Measurements from ENCODE around the gene CAMLG. TPM values are rescaled to one million over a fixed set of nuclear protein-coding genes. Genes with fewer than 3 reads are reported as not detected.
"Not testable (repeated sequence)": the region's sequence is repeated elsewhere in the genome, so short reads cannot be mapped to it uniquely, and the experiment has no call there.

The CAMLG gene
- total and polyA plus RNA-seq, 9 of the 15 experiments (the other 6 are each of a cell fraction or from before 2014, with no cell fraction given) = 11.3 to 22.0 (median 16.3) TPM

DNA sequence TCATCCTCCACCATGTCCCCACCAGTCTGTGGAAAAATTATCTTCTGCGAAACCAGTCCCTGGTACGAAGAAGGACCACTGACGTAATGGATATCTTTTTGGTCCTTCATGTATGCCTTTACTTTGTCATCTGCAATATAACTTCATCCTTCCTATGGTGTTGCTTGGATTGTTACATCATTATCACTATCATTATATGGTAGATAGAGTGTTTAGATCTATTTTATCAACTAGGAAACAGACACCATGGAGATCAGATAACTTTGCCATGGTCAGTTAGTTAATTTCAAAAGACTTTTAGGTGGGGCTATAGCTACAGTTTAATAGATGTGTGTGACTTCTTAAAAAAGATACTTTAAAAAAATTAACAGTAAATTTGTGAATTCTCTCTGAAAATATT, 23.8 kb upstream of the CAMLG start (continued):
- TF ChIP-seq, protein P1, sequence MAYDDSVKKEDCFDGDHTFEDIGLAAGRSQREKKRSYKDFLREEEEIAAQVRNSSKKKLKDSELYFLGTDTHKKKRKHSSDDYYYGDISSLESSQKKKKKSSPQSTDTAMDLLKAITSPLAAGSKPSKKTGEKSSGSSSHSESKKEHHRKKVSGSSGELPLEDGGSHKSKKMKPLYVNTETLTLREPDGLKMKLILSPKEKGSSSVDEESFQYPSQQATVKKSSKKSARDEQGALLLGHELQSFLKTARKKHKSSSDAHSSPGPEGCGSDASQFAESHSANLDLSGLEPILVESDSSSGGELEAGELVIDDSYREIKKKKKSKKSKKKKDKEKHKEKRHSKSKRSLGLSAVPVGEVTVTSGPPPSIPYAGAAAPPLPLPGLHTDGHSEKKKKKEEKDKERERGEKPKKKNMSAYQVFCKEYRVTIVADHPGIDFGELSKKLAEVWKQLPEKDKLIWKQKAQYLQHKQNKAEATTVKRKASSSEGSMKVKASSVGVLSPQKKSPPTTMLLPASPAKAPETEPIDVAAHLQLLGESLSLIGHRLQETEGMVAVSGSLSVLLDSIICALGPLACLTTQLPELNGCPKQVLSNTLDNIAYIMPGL (CRISPR knock-in tag; IDR thresholded peaks at IDR 0.05) = no peak
- no peak for TF ChIP-seq OTX1 (CRISPR knock-in tag; IDR thresholded peaks at IDR 0.05)
- no peak for TF ChIP-seq FUS (optimal IDR thresholded peaks at IDR 0.05; ENCODE audit: low read depth, low read length)
- no peak for TF ChIP-seq CSDE1 (IDR thresholded peaks at IDR 0.05)
- TF ChIP-seq EGR1 (conservative IDR thresholded peaks at IDR 0.05) = no peak
- TF ChIP-seq, protein P2, sequence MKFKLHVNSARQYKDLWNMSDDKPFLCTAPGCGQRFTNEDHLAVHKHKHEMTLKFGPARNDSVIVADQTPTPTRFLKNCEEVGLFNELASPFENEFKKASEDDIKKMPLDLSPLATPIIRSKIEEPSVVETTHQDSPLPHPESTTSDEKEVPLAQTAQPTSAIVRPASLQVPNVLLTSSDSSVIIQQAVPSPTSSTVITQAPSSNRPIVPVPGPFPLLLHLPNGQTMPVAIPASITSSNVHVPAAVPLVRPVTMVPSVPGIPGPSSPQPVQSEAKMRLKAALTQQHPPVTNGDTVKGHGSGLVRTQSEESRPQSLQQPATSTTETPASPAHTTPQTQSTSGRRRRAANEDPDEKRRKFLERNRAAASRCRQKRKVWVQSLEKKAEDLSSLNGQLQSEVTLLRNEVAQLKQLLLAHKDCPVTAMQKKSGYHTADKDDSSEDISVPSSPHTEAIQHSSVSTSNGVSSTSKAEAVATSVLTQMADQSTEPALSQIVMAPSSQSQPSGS (CRISPR knock-in tag; IDR thresholded peaks at IDR 0.05) = no peak
- TF ChIP-seq FOSL1 (tag; conservative IDR thresholded peaks at IDR 0.05) = 0 out of 2 replicates have a peak, but pooled peaks have one; percentile 23
- no peak for TF ChIP-seq CHD2 (IDR thresholded peaks at IDR 0.05; ENCODE audit: low read depth, low read length)
- TF ChIP-seq ARID1B (IDR thresholded peaks at IDR 0.05) = peak; percentile 29; the same call in 1 of the 2 replicates
- TF ChIP-seq, protein P3, sequence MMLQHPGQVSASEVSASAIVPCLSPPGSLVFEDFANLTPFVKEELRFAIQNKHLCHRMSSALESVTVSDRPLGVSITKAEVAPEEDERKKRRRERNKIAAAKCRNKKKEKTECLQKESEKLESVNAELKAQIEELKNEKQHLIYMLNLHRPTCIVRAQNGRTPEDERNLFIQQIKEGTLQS (IDR thresholded peaks at IDR 0.05) = 0 out of 2 replicates have a peak, but pooled peaks have one; percentile 14
- TF ChIP-seq, protein P3 (CRISPR knock-in tag; conservative IDR thresholded peaks at IDR 0.05) = no peak

DNA sequence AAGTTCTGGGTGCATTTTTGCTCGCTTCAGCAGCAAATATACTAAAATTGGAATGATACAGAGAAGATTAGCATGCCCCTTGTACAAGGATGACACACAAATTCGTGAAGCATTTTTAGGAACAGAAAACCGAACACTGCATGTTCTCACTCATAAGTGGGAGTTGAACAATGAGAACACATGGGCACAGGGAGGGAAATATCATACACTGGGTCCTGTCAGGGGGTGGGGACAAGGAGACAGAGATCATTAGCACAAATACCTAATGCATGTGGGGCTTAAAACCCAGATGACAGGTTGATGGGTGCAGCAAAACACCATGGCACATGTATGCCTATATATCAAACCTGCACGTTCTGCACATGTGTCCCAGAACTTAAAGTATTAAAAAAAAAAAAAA, 22.9 kb upstream of the CAMLG start:
- H3K4me2 ChIP-seq (ENCODE audit: insufficient read depth, low read length); ATAC-seq; intact Hi-C loops (cut with micrococcal nuclease); H3K79me2 ChIP-seq (ENCODE audit: control insufficient read depth, insufficient read depth, low read length); H3K27me3 ChIP-seq (ENCODE audit: control insufficient read depth in 2 of 2, insufficient read depth in 2 of 2, low read length in 2 of 2); H3K9ac ChIP-seq (ENCODE audit: insufficient read depth in 1 of 2, low read depth in 2 of 2, low read length in 2 of 2); DNase-seq (ENCODE audit: extremely low read depth in 1 of 4, low spot score in 3 of 4); H3K27ac ChIP-seq (ENCODE audit: extremely low read depth, low read depth, low read length); POLR2A ChIA-PET; H4K20me1 ChIP-seq (replicated peaks; ENCODE audit: control insufficient read depth, insufficient read depth, low read length); BruUV-seq (replicated peaks); H3K9me1 ChIP-seq (ENCODE audit: control insufficient read depth, insufficient read depth, low read length); FAIRE-seq; H3K9me3 ChIP-seq (replicated peaks; ENCODE audit: control insufficient read depth, insufficient read depth, low read depth, low read length); H2AFZ ChIP-seq (ENCODE audit: low read depth, low read length); H3K4me1 ChIP-seq (replicated peaks in 1 of 2; ENCODE audit: control insufficient read depth in 2 of 2, insufficient read depth in 2 of 2, low read length in 2 of 2); H3K4me3 ChIP-seq; CTCF ChIA-PET (ENCODE audit: low intra/inter-chr PET ratio); in situ Hi-C loops (cut with MboI): not testable (repeated sequence)
- H3K36me3 ChIP-seq (ENCODE audit: control insufficient read depth, insufficient read depth, low read length) = peaks cover 60% of the 10 kb centered on the region
- WGBS (ENCODE audit: insufficient coverage, low coverage, missing lambda C conversion rate) = 76% methylated on average over 4 of the region's 4 CpGs

All from K562 (cell line).